Right lung (tissue), 10 donors: ENCODE results near the gene RSPO1. TPM values are rescaled to one million over a fixed set of nuclear protein-coding genes. Genes with fewer than 3 reads are reported as not detected.
"Not testable (repeated sequence)": the region's sequence is repeated elsewhere in the genome, so short reads cannot be mapped to it uniquely, and the experiment has no call there.

Experiments
- DNase-seq, 2 donors: peaks; one replicate each; pipeline ENCODE4 v3.0.0-alpha.2; 2013
- long read RNA-seq, 8 donors: transcript quantifications; one replicate each; lab custom pipeline, GENCODE V29; 2026
- polyA plus RNA-seq, 5 donors: library from polyadenylated mRNA; unstranded; fragments of 120-200 nt; gene quantifications; one replicate each; pipeline versions ENCODE4 v1.2.1 to v1.2.3, GENCODE V29; 2013; ENCODE audit warnings: inconsistent platforms in 1 of 5, low replicate concordance in 1 of 5; ENCODE audit not compliant: insufficient read length in 5 of 5, insufficient read depth in 1 of 5

Gene RSPO1
- polyA plus RNA-seq, result 1 to 10 TPM; 1.4 to 2.2 (median 1.5) TPM
- long read RNA-seq, donor 1, result 0 reads
- long read RNA-seq, donor 2, result 0 reads
- long read RNA-seq, donor 3, result 0 reads
- long read RNA-seq, donor 4, result 0 reads
- long read RNA-seq, donor 5, result 0 reads
- long read RNA-seq, donor 6, partial matches to known transcripts, result 0 of 1 reads
- long read RNA-seq, donor 6, other reads (novel, unspliced or antisense), result 0 of 1 reads
- long read RNA-seq, donor 7, result 0 reads
- long read RNA-seq, donor 8, partial matches to known transcripts, result 0 of 1 reads
- long read RNA-seq, donor 8, other reads (novel, unspliced or antisense), result 0 of 1 reads

GRCh38 chr1:37634244-37634991 lies at the start of gene RSPO1:
RSPO1 (minus strand) TSS chr1:37634892; CDS start chr1:37629661, 5,231 bp downstream.
- peak; percentile 33 to 45 for DNase-seq

GRCh38 chr1:37684182-37684581 lies 49.5 kb upstream of the RSPO1 start:
- DNase-seq, result not testable (repeated sequence)

DNA sequence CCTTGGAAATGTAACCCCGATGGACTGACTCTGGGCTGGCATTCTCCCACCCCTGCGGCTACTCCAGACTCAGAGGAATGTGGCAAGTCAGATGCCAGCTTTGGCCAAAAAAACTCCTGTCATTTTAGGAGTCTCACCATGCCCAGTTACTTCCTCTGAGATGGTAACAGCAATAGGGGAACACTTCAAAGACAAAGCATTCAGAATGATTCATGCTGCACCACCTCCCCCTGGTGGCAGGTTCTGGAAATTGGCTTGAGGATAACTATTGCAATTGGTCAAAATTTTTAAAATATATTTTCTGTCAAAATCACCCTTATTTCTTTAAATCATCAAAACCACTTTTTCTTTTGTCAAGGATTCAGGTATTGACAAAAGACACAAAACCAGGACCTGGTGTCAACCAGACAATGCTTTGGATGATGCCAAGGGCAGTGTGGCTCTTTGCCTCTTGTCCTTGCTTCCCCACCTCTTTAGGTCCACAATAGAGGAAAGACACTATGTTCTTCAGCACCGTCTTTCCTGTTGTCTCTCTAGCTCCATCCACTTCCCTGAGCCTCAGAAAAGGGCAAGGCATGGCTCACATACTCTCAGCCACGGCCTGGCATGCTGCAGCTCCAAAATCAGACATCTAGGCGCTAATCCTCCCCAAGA lies 47.8 kb upstream of the RSPO1 start:
- DNase-seq, result peak in 1 of 2 donors; percentile 47

GRCh38 chr1:37680933-37681332 lies 46.2 kb upstream of the RSPO1 start:
- DNase-seq, result no peak

DNA sequence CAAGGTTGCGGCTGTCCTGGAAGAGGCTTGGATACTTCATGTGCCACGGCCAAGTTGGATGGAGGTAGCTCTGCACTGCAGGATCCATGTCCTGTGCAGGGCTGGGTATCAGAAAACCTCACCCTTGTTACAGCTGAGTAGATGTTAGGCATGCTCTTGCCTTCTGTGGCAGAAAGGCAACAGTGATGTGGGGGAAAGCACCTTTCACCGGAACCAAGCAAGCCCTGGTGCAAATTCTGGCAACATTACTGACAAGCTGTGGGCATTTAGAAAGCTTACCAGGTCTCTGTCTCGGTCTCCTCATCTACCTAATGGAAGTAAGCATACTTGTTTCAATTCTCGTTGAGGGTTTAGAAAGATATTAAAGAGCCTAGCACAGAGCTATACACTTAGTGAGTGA lies 43.1 kb upstream of the RSPO1 start:
- DNase-seq, result no peak

DNA sequence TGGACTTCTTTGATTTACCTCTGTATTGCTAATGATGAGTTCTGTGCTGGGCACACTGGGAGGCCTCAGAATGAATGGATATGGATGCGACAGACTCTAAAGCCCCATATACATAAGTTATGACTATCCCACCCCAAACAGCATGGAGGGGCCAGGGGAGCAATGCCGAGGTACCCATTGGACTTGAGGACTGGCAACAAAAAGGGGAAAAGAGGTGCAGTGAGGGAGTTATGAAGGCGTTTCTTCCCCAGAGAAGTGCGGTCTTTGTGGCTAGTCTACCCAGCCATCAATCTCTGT lies 42.4 kb upstream of the RSPO1 start:
- DNase-seq, result no peak

GRCh38 chr1:37676281-37677142 lies 41.8 kb upstream of the RSPO1 start:
- DNase-seq, result peak; percentile 26 to 31

DNA sequence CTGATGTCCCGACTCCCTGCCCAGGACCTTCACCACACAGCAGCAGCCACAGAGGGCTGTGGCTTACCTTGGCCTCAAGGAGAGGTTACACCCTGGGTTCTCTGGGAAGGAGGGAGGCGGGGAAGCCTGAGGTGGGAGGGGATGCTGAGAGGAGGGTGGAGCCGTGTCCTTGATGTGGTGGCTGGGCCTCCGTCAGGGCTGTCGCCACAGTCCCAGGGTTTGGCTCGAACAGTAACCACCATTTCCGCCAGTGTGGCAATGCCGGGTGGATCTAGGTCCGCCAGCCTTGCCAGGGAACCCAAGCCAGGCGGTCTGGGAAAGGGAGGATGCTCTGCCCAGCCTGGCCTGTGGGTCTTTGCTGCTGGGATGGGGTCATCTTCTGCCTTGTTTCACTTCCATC lies 39.2 kb upstream of the RSPO1 start:
- no peak for DNase-seq

DNA sequence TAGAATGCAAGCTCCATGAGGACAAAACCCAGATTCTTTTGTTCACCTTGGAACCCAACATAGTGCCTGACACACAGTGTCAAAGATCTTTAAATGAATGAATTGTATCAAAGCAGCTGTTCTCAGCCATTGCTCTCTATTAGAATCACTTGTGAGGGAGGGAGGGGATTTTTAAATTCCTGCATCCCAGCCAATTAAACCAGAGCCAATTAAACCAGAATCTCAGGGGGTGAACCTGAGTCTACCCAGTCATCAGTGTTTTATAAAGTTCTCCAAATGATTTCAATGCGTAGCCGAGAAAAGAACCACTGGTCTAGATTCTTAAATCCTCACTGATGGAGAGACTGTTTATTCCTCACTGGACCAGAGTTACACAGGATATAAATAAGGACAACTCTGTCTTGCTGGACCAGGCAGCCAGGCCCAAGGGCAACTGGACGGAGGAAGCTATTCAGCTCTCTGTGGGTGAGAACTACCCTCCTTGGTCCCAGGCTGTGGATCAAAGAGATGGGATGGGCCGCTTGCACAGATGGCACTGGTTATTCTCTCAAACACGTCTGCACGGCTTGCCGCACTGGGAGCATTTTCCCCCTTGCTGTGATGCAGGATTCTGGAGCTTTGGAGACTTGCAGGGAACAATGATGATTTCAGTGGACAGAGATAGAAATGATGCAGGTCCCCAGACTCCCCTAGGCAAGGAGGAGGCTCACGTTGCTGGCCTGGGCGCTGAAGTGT lies 37.6 kb upstream of the RSPO1 start:
- no peak for DNase-seq

GRCh38 chr1:37671261-37671660 lies 36.6 kb upstream of the RSPO1 start:
- no peak for DNase-seq

- no peak for DNase-seq
These were observed 35.4 kb upstream of the RSPO1 start for GRCh38 chr1:37670133-37670532.

DNA sequence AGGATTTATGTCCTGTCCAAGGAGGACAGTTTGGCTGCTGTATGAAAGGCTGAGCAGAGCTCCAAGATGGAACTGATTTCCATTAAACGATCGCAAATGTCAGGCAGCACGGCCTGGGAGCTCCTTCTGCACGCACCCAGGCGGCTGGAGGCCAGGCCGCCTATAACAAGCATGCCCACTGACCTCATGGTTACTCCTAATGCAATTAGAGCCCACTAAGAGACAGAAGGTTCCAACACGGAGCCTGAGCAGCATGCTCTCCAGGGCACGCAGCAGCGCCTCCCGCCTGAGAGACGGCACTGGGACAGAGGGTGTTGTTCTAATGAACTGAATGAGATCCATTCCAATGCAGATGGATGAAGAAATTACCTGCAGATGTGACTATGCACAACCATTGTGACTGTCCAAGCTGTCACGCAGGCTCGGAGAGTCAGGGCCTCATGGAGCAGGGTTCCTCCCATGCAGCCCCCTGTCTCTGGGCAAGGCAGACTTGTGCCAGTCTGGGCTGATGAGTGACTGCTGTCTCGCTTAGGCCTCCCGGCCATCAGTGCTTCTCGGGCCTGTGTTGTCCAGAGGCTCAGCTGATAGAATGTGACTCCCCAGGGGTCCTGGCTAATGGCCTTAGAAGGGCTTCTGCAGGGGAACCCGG lies 32.5 kb upstream of the RSPO1 start:
- no peak for DNase-seq

GRCh38 chr1:37666241-37666867 lies 31.7 kb upstream of the RSPO1 start:
- no peak for DNase-seq

GRCh38 chr1:37663426-37664000 lies 28.8 kb upstream of the RSPO1 start:
- no peak for DNase-seq

- DNase-seq, result no peak
These were observed 27.5 kb upstream of the RSPO1 start for GRCh38 chr1:37662031-37662755.

- DNase-seq, result no peak
These were observed 26.7 kb upstream of the RSPO1 start for GRCh38 chr1:37661401-37661800.

DNA sequence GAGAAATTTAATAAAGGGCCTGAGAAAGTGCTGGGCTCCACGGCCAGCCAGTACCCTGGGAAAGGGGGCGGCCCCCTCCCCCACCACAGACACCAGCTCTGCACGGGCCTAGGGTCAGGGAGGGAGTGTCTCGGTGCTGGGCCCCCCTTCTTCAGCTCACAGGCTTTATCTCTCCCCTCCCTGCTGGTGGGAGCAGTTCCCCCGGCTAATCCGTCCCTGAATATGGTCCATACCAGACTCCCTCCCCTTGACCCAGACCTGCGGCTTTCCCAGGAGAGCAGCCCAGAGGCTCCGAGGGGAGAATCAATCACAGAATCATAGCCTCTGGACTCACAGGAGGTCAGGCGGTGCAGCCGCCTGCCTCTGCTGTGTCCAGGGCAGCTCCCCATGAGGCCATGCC lies 26.0 kb upstream of the RSPO1 start:
- DNase-seq, result no peak

DNA sequence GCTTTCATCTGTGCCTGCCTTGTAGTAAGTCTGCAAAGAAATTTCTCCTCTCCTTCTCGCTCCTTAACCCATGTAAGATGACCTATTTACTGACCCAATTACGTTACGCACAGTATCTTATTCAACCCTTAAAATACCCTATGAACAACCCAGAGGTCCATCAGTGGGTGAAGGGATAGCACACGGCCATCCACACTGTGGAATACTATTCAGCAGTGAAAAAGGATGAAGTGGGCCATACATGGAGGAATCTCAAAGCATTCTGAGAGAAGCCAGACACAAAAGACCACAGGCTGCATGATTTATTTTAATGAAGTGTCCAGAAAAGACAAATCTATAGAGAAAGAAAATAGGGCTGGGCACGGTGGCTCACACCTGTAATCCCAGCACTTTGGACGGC lies 23.8 kb upstream of the RSPO1 start:
- no peak for DNase-seq
